Measurements from ENCODE around the gene DRAM2.

Gene DRAM2

DNA sequence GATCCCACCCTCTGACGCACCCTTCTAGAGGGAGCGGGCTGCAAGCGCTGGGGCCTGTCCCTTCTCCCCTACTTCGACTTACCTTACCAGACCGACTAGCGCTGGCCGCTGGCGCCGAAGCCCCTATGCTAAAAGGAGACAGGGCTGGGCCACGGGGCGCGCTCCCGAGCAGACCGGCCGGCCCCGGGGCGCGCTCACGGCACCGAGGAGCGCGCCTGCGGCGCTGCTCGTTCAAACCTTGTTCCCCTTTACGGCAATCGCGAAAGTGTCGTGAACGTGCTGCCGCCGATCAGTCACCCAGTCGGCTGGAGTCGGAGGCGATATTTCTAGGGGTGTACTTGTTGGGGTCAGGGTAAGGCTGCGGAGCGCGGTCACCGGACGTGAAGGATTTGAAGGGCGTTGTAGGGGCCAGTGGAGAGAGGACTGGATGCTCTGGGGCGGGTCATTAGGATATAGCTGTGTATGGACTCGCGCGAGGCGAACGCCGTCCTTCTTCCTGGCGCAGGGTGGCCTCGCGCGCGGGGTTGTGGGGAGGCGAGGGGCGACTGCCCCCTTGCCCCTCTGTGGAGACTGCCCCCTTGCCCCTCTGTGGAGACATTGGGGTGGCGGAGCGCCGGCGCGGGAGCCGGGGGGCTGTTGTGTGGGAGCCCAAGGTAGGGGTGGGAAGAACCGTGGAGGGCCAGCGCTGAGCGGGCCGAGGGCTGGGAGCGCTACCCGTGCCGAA, at the start of gene DRAM2, which contains the start of gene CEPT1:
Gene DRAM2, minus strand, starts transcription at position 138 of the 724 bp plus-strand sequence. CDS start 8,539 bp downstream, outside the sequence.
Gene CEPT1, plus strand, starts transcription at position 268 of the 724 bp plus-strand sequence. CDS start 7,492 bp downstream, outside the sequence.
- peak; percentile 88 for DNase-seq (ENCODE audit: low spot score)

DNA sequence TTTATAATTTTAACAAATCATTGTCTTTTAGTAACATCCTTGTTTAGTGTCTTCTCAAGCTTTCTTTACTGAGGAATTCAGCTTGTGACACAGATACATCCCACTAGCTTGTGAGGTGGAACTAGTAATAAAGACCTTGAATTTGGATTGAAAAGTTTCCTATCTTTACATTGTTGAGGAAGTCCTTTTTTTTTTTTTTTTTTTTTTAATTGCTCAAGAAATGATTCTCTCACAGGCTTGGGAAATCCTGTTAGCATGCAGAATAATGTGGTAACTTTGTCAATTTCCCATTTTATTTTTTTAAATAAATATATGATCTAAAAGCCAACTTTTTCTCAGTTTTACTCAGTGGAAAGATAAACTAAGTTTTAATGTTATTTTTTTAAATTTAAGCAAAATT, 44.8 kb upstream of the DRAM2 start:
- DNase-seq (ENCODE audit: low spot score) = no peak

- no peak for DNase-seq (ENCODE audit: low spot score)
These were observed 43.6 kb upstream of the DRAM2 start for GRCh38 chr1:111183308-111184069.

GRCh38 chr1:111182052-111182451, 42.2 kb upstream of the DRAM2 start:
- no peak for DNase-seq (ENCODE audit: low spot score)

GRCh38 chr1:111179968-111180533, 40.2 kb upstream of the DRAM2 start:
- DNase-seq (ENCODE audit: low spot score) = no peak

- DNase-seq (ENCODE audit: low spot score) = no peak
These were observed 36.8 kb upstream of the DRAM2 start for GRCh38 chr1:111176678-111177077.

GRCh38 chr1:111175349-111175748, 35.5 kb upstream of the DRAM2 start:
- DNase-seq (ENCODE audit: low spot score) = no peak

GRCh38 chr1:111174070-111174469, 34.2 kb upstream of the DRAM2 start:
- DNase-seq (ENCODE audit: low spot score) = no peak

GRCh38 chr1:111172463-111172862, 32.6 kb upstream of the DRAM2 start:
- DNase-seq (ENCODE audit: low spot score) = no peak

DNA sequence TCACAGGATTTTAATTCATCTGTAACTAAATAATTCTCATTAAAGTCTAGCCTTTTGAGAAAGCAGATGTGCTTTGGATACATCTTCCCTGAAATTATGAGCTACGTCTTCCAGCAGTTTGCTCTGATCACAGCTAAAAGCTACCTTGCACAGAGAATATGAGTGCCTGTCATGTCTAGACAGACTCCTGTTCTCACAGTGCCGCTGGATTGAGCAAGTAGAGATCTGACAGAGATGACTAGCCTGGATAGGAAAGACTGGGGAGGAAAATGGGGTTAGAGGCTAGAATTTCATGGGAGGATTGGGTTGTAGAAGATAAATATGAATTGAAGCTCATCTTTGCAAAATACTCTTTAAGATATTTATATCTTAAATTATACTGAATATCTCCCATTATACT, 24.3 kb upstream of the DRAM2 start:
- DNase-seq (ENCODE audit: low spot score) = no peak

- DNase-seq (ENCODE audit: low spot score) = no peak
These were observed 23.5 kb upstream of the DRAM2 start for GRCh38 chr1:111163363-111163762.

GRCh38 chr1:111162488-111162880, 22.6 kb upstream of the DRAM2 start:
- no peak for DNase-seq (ENCODE audit: low spot score)

DNA sequence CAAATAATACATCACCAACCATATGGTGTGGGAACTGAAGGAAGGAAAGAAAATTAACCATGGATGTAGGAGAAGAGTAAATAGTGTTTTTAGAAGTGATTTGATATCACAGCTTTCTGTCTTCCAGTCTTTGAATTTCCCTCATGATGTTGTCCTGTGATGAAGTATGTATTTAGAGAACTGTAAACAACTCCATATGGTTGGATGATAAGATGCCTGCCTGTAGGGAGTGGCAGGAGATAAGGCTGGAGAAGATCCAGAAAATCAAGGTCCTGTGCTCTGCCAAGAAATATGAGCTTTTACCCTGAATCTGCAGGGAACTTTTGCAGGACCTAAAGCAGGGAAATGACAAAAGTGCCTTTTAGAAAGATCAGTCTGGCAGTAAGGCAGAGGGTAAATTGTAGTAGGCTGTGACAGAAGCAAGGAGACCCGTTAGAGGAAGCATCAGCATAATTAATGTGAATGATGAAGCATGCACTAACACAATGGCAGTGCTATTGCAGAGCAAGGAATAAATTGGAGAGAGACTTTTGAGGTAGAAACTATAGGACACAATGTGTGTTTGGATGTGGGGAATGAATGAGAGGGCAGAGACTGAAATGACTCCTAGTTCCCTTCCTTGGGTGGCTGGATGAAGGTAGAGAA, 22.1 kb upstream of the DRAM2 start:
- no peak for DNase-seq (ENCODE audit: low spot score)

- DNase-seq (ENCODE audit: low spot score) = no peak
These were observed 17.5 kb upstream of the DRAM2 start for GRCh38 chr1:111157431-111157830.

GRCh38 chr1:111154021-111154999, 14.4 kb upstream of the DRAM2 start:
- no peak for DNase-seq (ENCODE audit: low spot score)

DNA sequence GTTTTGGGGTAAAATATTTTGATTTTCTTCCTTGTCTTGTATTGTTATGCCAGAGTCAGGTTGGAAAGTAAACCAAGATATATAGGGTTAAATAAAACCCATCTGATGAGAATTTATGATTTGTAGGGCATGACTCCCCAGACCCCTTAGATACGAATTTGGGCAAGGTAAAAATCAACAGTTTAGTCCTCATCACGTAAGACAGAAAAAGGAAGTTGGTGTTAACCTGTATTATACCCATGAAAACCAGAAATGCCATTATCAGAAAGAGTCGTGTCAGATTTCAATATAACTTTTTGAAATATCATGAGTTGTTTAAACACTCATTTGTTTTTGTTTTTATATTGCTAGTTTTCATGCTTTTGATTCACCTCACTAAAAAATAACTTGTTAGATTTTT, 11.9 kb upstream of the DRAM2 start:
- no peak for DNase-seq (ENCODE audit: low spot score)

DNA sequence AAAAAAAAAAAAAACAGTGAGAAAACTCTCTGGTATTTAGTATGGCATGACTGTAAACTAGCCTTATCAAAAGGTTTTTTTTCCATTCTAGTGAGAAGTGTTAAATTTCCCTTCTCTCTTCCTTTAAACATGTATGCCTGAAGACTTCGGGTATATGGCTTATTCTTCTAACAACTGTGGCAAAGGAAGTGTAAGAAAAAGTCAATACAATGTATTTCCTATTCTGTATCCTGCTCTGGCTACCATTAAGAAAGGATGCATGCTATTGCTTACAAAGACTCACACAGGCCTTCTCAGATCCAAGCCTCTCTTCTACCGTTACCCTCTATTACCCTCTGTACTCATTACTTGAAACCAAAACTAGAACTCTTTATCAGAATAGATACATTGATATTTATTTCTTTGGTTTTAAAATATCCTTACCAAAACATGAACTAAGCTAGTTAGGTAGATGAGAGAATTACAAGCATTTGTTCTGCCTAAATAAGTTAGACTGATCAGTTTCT, 8.5 kb upstream of the DRAM2 start:
- no peak for DNase-seq (ENCODE audit: low spot score)

- no peak for DNase-seq (ENCODE audit: low spot score)
These were observed 8.1 kb upstream of the DRAM2 start for GRCh38 chr1:111147948-111148347.

- DNase-seq (ENCODE audit: low spot score) = no peak
These were observed 6.3 kb upstream of the DRAM2 start for GRCh38 chr1:111145963-111146768.

GRCh38 chr1:111145542-111145941, 5.6 kb upstream of the DRAM2 start:
- no peak for DNase-seq (ENCODE audit: low spot score)

All from CD4-positive, alpha-beta T cell treated with Interleukin-6 at 100 ng/mL for 8 hours (primary cell).